ENCODE data around the gene MACROD1. TPM values are rescaled to one million over a fixed set of nuclear protein-coding genes. Genes with fewer than 3 reads are reported as not detected.

MACROD1 gene
- total and polyA plus RNA-seq, 2 of the 13 experiments (the other 11 are each of a cell fraction or from before 2014, with no cell fraction given): 23.1 to 34.5 TPM

GRCh38 chr11:64084951-64085710 is 80.8 kb downstream of the MACROD1 start (continued):
- TF ChIP-seq MEIS1 (CRISPR knock-in tag; IDR thresholded peaks at IDR 0.05; ENCODE audit: borderline replicate concordance) (no peak; the same call in 1 of the 2 replicates), SKI (IDR thresholded peaks at IDR 0.05; ENCODE audit: partially characterized antibody) (peak; percentile 16), ARID3A (IDR thresholded peaks at IDR 0.05; ENCODE audit: low read depth, low read length) (no peak), ZNF850 (CRISPR knock-in tag; conservative IDR thresholded peaks at IDR 0.05) (no peak), HNRNPL (IDR thresholded peaks at IDR 0.05; ENCODE audit: low read depth, low read length) (peak; percentile 77; the same call in 1 of the 2 replicates), SSRP1 (CRISPR knock-in tag; IDR thresholded peaks at IDR 0.05) (no peak), ARNT (IDR thresholded peaks at IDR 0.05) (no peak), RFXAP (CRISPR knock-in tag; IDR thresholded peaks at IDR 0.05; ENCODE audit: borderline replicate concordance) (no peak), NR2F6 (IDR thresholded peaks at IDR 0.05) (no peak), NR2F6 (CRISPR knock-in tag; IDR thresholded peaks at IDR 0.05) (peak; percentile 11; the same call in 1 of the 2 replicates), ARID4A (CRISPR knock-in tag; IDR thresholded peaks at IDR 0.05; ENCODE audit: borderline replicate concordance) (peak; percentile 40; the same call in 1 of the 2 replicates), ZNF773 (CRISPR knock-in tag; IDR thresholded peaks at IDR 0.05; ENCODE audit: borderline replicate concordance) (no peak), GATAD2A (CRISPR knock-in tag; IDR thresholded peaks at IDR 0.05) (peak; percentile 50; the same call in 1 of the 2 replicates), IKZF4 (CRISPR knock-in tag; IDR thresholded peaks at IDR 0.05; ENCODE audit: borderline replicate concordance, low read depth, not compliant biosample characterization) (no peak), TFAP4 (IDR thresholded peaks at IDR 0.05; ENCODE audit: borderline replicate concordance, low read depth) (peak; percentile 27; the same call in 1 of the 2 replicates), ZNF777 (CRISPR knock-in tag; IDR thresholded peaks at IDR 0.05) (no peak), ZNF550 (CRISPR knock-in tag; IDR thresholded peaks at IDR 0.05; ENCODE audit: borderline replicate concordance) (no peak), PRDM10 (CRISPR knock-in tag; IDR thresholded peaks at IDR 0.05; ENCODE audit: low read depth) (no peak), MXI1 (IDR thresholded peaks at IDR 0.05; ENCODE audit: borderline replicate concordance, low read depth, low read length) (no peak; the same call in 2 of the 3 replicates)

Measured in HepG2 (cell line).